Activated T-cell treated with anti-CD3 and anti-CD28 coated beads for 1 hour (primary cell): ENCODE data around the gene MYOF.
"Not testable (repeated sequence)": the region's sequence is repeated elsewhere in the genome, so short reads cannot be mapped to it uniquely, and the experiment has no call there.

Source experiments
- DNase-seq: peaks from one replicate; pipeline ENCODE4 v3.0.0-alpha.2; 2020; ENCODE audit warnings: low read depth

Gene MYOF

GRCh38 chr10:93385345-93385744 lies 96.8 kb downstream of the MYOF start:
- DNase-seq = no peak

- DNase-seq = no peak
Observed at GRCh38 chr10:93384006-93384405, 98.1 kb downstream of the MYOF start.

- no peak for DNase-seq
Observed at GRCh38 chr10:93383562-93383981, 98.6 kb downstream of the MYOF start.

- no peak for DNase-seq
Observed at GRCh38 chr10:93379731-93380575, 102.2 kb downstream of the MYOF start.

GRCh38 chr10:93378997-93379730 lies 103.0 kb downstream of the MYOF start:
- DNase-seq = no peak

GRCh38 chr10:93378039-93378438 lies 104.1 kb downstream of the MYOF start:
- no peak for DNase-seq

GRCh38 chr10:93376372-93377293 lies 105.5 kb downstream of the MYOF start:
- no peak for DNase-seq

- no peak for DNase-seq
Observed at GRCh38 chr10:93370961-93371360, 111.2 kb downstream of the MYOF start.

- no peak for DNase-seq
Observed at GRCh38 chr10:93369588-93370164, 112.5 kb downstream of the MYOF start.

- no peak for DNase-seq
Observed at GRCh38 chr10:93368210-93368609, 113.9 kb downstream of the MYOF start.

- no peak for DNase-seq
Observed at GRCh38 chr10:93367664-93368063, 114.5 kb downstream of the MYOF start.

GRCh38 chr10:93364966-93365365 lies 117.2 kb downstream of the MYOF start:
- DNase-seq = no peak

GRCh38 chr10:93363891-93364648 lies 118.1 kb downstream of the MYOF start:
- DNase-seq = no peak

- DNase-seq = not testable (repeated sequence)
Observed at GRCh38 chr10:93358398-93358797, 123.7 kb downstream of the MYOF start.

GRCh38 chr10:93357680-93358079 lies 124.5 kb downstream of the MYOF start:
- DNase-seq = no peak

- no peak for DNase-seq
Observed at GRCh38 chr10:93356516-93356915, 125.6 kb downstream of the MYOF start.

- no peak for DNase-seq
Observed at GRCh38 chr10:93352638-93353383, 129.3 kb downstream of the MYOF start.

GRCh38 chr10:93346694-93347093 lies 135.4 kb downstream of the MYOF start:
- DNase-seq = no peak

- DNase-seq = no peak
Observed at GRCh38 chr10:93346108-93346507, 136.0 kb downstream of the MYOF start.

- no peak for DNase-seq
Observed at GRCh38 chr10:93344691-93345090, 137.4 kb downstream of the MYOF start.
